GM18520 (cell line): ENCODE measurements around the gene EFCAB6.

Source experiments
- ATAC-seq: cut with Tn5 transposase; IDR thresholded peaks from one replicate; pipeline ENCODE4 v1.9.1; 2021; ENCODE audit not compliant: unreplicated experiment

Gene EFCAB6

GRCh38 chr22:43750751-43751150, 61.4 kb downstream of the EFCAB6 start:
- ATAC-seq = no peak

- no peak for ATAC-seq
Measured at GRCh38 chr22:43749473-43749872, 62.6 kb downstream of the EFCAB6 start.

GRCh38 chr22:43747877-43748276, 64.2 kb downstream of the EFCAB6 start:
- ATAC-seq = no peak

DNA sequence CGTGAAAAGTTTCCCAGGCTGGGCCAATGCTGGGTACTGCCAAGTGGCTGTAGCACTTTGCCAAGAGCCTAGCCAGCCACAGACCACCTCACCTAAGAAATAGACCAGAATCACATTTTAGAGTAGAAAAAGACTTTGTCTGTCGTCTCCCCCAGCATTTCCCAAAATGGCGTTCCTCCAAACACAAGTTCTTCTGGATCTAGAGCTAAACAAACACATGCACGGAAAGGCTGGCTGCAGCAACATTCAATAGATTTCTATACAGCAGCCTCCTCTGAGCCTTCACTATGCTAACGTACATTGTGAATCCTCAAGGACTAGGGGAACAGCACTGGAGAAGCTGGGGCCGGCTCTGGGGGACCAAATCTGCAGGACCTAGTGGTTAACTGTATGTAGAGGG, 65.0 kb downstream of the EFCAB6 start:
- ATAC-seq = no peak

DNA sequence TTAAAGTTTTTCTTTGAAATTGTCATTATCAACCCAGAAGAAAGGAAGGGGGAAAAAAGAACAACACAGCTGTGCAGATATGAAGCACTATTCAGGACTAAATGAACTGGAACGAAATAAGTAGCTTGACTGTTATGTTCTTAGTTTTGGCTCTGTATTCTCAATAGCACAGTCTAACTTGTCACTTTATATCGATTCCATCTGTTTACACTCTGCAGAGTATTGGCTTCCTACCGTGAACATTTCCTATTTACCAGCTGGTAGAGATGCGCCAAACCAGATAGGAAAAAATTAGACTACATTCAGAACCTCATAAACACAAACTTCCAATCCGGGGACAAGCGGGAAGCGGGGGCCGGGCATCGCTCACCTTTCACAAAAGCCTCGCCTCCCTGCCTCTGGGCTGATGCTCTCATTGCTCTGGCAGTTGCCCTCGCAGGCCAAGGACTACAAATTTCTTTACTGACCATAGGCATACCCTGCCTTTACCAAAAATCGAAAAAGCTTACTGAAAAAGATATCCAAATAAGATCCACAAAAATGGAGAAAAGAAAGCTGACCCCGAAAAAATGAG, 66.2 kb downstream of the EFCAB6 start:
- no peak for ATAC-seq

- ATAC-seq = no peak
Measured at GRCh38 chr22:43745411-43745770, 66.7 kb downstream of the EFCAB6 start.

GRCh38 chr22:43744700-43745410, 67.2 kb downstream of the EFCAB6 start:
- no peak for ATAC-seq

DNA sequence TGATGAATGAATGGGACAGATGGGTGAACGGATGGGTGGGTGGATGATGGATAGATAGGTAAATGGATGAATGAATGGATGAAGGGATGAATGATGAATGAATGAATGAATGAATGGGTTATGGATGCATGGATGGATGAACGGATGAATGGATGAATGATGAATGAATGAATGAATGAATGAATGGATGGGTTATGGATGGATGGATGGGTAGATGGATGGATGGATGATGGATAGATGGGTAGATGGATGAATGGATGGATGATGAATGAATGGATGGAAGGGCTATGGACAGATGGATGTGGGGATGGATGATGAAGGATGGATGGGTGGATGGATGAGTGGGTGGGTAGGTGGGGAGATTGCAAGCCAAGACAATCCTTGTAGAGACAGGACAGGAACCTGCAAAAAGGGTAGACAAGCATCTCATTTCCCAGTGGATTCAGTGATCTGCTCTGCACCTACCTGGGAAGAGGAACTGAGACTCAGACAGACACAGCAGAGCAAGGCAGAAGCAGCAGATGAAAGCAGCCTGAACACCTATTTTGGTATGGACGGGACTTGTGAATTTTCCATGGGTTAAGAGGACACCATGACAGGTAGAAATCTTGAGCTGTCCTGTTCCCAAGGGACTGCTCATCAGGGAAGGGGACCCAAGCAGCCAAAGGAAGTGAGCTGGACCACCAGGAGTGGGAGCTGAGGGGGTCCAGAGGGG, 68.0 kb downstream of the EFCAB6 start:
- ATAC-seq = no peak

DNA sequence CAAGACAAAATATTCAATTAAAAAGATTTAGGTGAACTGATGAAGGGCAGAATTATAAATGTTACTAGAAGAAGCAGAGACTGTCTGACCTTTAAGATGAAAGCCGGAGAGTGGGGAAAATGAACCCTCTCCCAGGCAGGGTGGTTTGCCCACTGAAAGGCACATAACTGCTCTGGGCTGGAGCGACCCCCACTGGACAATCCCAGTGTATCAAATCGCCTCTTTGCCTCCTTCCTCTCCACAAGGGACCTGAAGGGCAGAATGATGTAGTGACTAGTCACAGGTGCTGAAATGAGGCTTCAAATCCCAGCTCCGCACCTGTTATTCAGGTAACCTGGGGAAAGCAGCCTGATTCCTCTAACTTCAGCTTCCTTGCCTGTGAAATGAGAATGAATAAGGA, 69.0 kb downstream of the EFCAB6 start:
- no peak for ATAC-seq

GRCh38 chr22:43742154-43742950, 69.8 kb downstream of the EFCAB6 start:
- ATAC-seq = no peak

- no peak for ATAC-seq
Measured at GRCh38 chr22:43740587-43741270, 71.4 kb downstream of the EFCAB6 start.

GRCh38 chr22:43739851-43740379, 72.2 kb downstream of the EFCAB6 start:
- ATAC-seq = no peak

GRCh38 chr22:43737150-43737828, 74.8 kb downstream of the EFCAB6 start:
- no peak for ATAC-seq

DNA sequence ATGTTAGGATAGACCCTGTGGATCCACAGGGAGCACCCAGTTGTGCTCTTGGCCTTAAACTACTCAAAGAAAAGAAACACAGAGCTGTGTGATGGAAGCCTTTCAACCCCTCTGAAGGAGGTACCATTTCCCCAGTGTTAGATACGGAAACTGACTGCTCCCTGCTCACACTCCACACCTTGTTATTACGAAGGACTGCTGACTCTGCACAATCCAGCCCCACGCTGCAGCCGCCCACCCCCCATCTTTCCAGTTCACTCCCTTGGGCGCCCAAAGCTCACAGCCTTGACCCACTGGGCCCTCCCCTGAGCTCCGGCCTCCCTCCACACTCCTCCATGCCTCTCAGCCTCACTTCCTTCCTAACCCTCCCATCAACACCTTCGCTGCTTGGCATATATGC, 75.5 kb downstream of the EFCAB6 start:
- no peak for ATAC-seq

GRCh38 chr22:43734370-43735150, 77.5 kb downstream of the EFCAB6 start:
- ATAC-seq = no peak

DNA sequence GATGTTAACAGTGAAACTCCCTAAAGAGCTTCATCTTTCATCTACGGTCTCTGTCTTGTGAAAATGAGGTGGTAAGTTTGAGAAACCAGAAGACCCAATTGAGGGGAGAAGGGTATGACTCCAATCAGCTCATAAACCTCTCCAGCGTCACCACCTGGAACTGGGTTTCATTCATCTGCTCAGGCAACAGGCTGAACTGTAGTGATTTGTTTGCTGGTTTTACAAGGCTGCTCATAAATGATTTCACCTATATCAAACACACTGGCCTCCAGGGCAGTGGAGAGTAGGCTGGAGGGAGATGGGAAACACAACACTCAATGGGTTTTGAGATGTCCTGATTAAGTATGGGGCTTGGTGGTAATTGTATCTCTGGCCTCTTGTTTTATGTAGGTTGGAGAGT, 79.0 kb downstream of the EFCAB6 start:
- ATAC-seq = no peak

DNA sequence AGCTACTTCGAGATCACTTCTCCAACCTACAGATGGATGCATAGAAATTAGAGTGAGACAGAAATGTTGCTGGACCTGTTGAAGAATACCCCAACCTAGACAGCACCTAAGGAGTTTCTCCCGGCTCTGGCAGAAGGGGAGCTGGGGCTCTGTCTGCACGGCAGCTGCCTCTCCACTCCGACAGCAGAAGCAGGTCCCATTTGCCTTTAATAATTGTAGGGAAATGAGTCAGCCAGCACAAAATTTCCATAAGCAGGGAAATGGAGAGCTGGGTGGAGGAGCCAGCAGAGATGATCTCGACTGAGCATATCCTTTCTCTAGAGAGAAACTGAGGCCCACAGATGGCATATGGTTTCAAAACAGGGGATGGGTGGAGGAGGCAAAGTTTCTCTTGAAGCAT, 80.1 kb downstream of the EFCAB6 start:
- ATAC-seq = no peak

DNA sequence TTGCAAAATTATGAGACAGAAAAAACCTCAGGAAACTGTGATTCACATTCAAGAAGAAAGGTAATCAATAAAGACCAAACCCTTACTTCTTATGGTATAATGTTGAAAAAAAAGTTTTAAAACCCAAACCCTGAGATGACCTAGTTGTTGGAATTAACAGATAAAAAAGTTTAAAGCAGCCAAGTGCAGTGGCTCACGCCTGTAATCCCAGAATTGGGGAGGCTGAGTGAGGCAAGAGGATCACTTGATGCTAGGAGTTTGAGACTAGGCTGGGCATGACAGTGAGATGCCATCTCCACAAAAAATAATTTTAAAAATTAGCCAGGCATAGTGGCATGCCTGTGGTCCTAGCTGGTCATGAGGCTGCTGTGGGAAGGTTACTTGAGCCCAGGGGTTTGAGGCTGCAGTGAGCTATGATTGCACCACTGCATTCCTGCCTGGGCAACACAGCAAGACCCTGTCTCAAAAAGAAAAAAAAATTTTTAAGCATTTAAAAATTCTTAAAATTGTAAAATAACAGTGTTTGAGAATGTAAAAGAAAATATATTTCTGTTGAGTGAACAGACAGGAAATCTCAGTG, 85.1 kb downstream of the EFCAB6 start:
- ATAC-seq = no peak

GRCh38 chr22:43726322-43726721, 85.8 kb downstream of the EFCAB6 start:
- no peak for ATAC-seq
